Thoracic aorta (tissue), 2 donors: Measurements from ENCODE around the gene TRMT11. TPM values are rescaled to one million over a fixed set of nuclear protein-coding genes. Genes with fewer than 3 reads are reported as not detected.

Source experiments
- ATAC-seq: fragments of 150-250 bp; one replicate; pipeline ENCODE4 v1.8.0; 2017; ENCODE audit warnings: low read depth; ENCODE audit not compliant: insufficient number of reproducible peaks, low FRiP score
- DNase-seq: peaks from one replicate; pipeline ENCODE4 v3.0.0-alpha.2; 2020; ENCODE audit warnings: low spot score
- H3K27ac ChIP-seq, 2 donors: fragments of 200-600 bp; sonication (generic); 1 replicate in 1 of 2; 2 replicates in 1 of 2; pipeline ENCODE4 v1.5.1; 2016; ENCODE audit warnings: mild to moderate bottlenecking in 2 of 2, moderate library complexity in 2 of 2
- H3K27me3 ChIP-seq: fragments of 200-600 bp; sonication (generic); replicated peaks from 2 replicates; pipeline ENCODE4 v1.6.0; 2016; ENCODE audit warnings: mild to moderate bottlenecking; ENCODE audit not compliant: insufficient read depth
- H3K36me3 ChIP-seq: fragments of 200-600 bp; sonication (generic); one replicate; pipeline ENCODE4 v1.5.1; 2016
- H3K4me1 ChIP-seq, 2 donors: fragments of 200-600 bp; sonication (generic); 1 replicate in 1 of 2; 2 replicates in 1 of 2; pipeline versions ENCODE4 v1.5.1 to v1.6.0; 2016; ENCODE audit warnings: low read depth in 2 of 2, mild to moderate bottlenecking in 1 of 2; ENCODE audit not compliant: control insufficient read depth in 1 of 2
- H3K4me3 ChIP-seq: fragments of 200-600 bp; sonication (generic); 2 replicates; pipeline ENCODE4 v1.5.1; 2016; ENCODE audit warnings: mild to moderate bottlenecking
- H3K9me3 ChIP-seq: fragments of 200-600 bp; sonication (generic); 2 replicates; pipeline ENCODE4 v1.5.1; 2016
- CTCF ChIP-seq: fragments of 200-600 bp; sonication (generic); IDR thresholded peaks from one replicate; pipeline ENCODE4 v1.5.1; 2019; ENCODE audit warnings: antibody characterized with exemption
- total RNA-seq, 2 donors: library from RNA; depleted of rRNA; stranded (reverse); fragments of >200 nt; gene quantifications; one replicate each; pipeline versions ENCODE4 v1.1.0 to v1.2.3, GENCODE V29; 2016

The TRMT11 gene
- total RNA-seq, 2 donors from 2014 or later = 33.6 to 54.0 TPM

- Histone ChIP-seq H3K4me3 (no peak overlapping the region), H3K27ac (no peak overlapping the region), H3K4me1 (no peaks in the 10 kb centered on the region), H3K27me3 (no peaks in the 10 kb centered on the region), H3K9me3 (no peaks in the 10 kb centered on the region), H3K36me3 (no peaks in the 10 kb centered on the region)
- DNase-seq (no peak), ATAC-seq (no peak)
- TF ChIP-seq CTCF = no peak
These were observed 80.7 kb downstream of the TRMT11 start for GRCh38 chr6:126067073-126067472.

- no peak overlapping the region for H3K27ac ChIP-seq
- DNase-seq = no peak
- no peak for ATAC-seq
These were observed 83.1 kb downstream of the TRMT11 start for GRCh38 chr6:126069449-126069848.

GRCh38 chr6:126071000-126071647, 84.8 kb downstream of the TRMT11 start:
- no peak for TF ChIP-seq CTCF
- H3K9me3 ChIP-seq = no peaks in the 10 kb centered on the region
- H3K27ac ChIP-seq = no peak overlapping the region
- ATAC-seq (no peak), DNase-seq (no peak)
- no peak overlapping the region for H3K4me3 ChIP-seq
- H3K36me3 ChIP-seq = no peaks in the 10 kb centered on the region
- H3K4me1 ChIP-seq = no peaks in the 10 kb centered on the region
- H3K27me3 ChIP-seq = no peaks in the 10 kb centered on the region

More at GRCh38 chr6:126069449-126069848, 83.1 kb downstream of the TRMT11 start:
- Histone ChIP-seq H3K36me3 (no peaks in the 10 kb centered on the region), H3K4me1 (no peaks in the 10 kb centered on the region), H3K9me3 (no peaks in the 10 kb centered on the region), H3K27me3 (no peaks in the 10 kb centered on the region), H3K4me3 (no peak overlapping the region)
- no peak for TF ChIP-seq CTCF

GRCh38 chr6:126072172-126072571, 85.8 kb downstream of the TRMT11 start:
- H3K9me3 ChIP-seq = no peaks in the 10 kb centered on the region
- H3K27me3 ChIP-seq = no peaks in the 10 kb centered on the region
- no peak for TF ChIP-seq CTCF
- ATAC-seq (no peak), DNase-seq (no peak)
- H3K4me3 ChIP-seq = no peak overlapping the region
- H3K36me3 ChIP-seq = no peaks in the 10 kb centered on the region
- no peaks in the 10 kb centered on the region for H3K4me1 ChIP-seq
- H3K27ac ChIP-seq = no peak overlapping the region

GRCh38 chr6:126072834-126073233, 86.5 kb downstream of the TRMT11 start:
- Histone ChIP-seq H3K27ac (no peak overlapping the region), H3K27me3 (no peaks in the 10 kb centered on the region), H3K4me3 (no peak overlapping the region), H3K4me1 (no peaks in the 10 kb centered on the region), H3K36me3 (no peaks in the 10 kb centered on the region), H3K9me3 (no peaks in the 10 kb centered on the region)
- no peak for DNase-seq
- no peak for ATAC-seq
- no peak for TF ChIP-seq CTCF
